Hematopoietic multipotent progenitor cell treated with erythropoietin and hydrocortisone succinate and interleukin-3 and kit ligand, for 8 days (in vitro differentiated cells): ENCODE measurements around the gene PLCH2.

Source experiments
- DNase-seq: peaks from one replicate; pipeline ENCODE4 v3.0.0-alpha.2; 2015

Gene PLCH2

GRCh38 chr1:2463396-2463795 lies 12.7 kb upstream of the PLCH2 start:
- no peak for DNase-seq

DNA sequence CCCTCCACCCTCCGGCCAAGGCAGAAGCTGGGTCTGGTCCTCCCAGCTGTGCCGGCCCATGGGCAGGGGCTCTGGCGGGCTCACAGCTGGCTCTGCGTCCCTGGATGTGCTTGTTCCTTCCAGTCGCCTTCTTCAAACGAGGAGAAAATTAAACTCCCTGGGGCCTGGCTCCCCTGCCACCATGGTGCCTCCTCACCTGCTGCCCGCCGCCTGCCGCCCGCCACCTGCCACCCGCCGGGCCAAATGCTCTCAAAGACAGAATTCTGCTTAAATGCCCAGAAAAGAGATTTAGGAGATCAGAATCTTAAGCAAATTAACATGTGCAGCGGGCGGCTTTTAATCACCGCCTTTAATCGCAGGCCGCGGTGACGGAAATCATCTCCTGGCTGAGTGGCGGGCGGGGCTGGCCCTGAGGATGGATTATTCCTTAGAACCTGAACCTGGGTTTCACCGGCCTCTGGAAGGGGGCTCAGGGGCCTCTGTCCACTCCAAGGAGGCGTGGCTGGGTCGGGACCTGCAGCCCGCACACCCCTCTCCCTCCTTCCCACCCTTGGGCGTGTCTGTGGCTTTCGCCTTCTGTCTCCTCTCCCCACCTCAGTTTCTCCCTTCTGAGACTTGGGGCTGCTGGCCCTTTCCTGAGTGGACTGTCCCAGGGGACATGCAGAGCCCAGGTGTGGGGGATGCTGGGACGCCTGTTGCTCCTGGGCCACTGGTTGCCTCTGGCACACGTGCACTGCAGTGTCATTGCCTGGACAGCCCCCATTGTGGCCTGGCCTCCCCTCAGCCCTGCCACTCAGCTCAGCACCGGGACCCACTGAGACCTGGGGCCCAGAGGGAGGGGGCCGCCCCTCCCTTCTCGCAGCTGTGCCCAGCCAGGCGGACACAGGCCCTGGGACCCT lies 10.5 kb upstream of the PLCH2 start:
- no peak for DNase-seq

DNA sequence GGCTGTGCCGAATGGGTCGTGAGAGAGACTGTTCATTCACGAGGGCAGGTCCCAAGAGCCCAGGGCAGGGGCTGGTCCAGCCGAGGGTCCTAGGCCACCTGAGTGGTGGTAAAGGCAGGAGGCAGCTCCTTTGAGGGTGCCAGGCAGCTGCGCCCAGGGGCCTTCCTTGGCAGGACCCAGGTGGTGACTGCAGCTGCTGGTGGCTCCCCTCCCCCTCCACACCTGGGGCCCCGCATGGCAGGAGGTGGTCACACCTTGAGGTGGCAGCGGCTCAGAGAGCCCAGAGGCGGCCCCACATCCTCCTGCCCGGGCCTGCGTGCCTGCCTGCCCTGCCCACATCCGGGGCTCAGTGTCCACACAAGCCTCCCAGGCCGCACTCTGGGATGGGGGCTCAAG lies 9.8 kb upstream of the PLCH2 start:
- no peak for DNase-seq

DNA sequence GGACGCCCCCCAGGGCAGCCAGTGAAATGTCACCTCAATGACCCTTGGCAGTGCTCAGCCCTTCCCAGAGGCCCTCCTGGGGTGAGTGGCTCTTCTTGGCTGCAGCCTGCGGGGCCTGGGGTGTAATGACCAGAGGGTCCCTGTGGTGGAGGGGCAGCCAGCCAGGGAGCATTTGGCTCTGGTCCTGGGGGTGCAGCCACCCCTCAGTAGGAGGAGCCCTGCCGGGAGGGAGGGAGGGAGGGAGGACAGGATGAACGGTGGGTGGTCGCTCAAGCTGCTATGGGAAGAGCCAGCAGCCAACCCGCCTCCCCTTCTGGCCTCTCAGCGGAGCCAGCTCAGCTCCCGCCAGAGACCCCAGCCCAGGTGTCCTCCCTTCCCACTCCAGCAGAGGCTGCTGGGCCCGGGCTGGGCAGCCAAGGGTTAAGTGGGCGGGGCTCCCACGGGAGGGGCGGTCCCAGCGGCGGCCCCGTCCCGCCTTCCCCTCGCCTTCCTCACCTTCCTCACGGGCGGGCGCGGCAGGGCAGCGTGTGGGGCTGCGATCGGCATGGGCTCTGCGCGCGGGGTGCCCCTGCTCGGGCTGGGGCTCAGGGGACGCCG lies 9.0 kb upstream of the PLCH2 start:
- DNase-seq, result no peak

DNA sequence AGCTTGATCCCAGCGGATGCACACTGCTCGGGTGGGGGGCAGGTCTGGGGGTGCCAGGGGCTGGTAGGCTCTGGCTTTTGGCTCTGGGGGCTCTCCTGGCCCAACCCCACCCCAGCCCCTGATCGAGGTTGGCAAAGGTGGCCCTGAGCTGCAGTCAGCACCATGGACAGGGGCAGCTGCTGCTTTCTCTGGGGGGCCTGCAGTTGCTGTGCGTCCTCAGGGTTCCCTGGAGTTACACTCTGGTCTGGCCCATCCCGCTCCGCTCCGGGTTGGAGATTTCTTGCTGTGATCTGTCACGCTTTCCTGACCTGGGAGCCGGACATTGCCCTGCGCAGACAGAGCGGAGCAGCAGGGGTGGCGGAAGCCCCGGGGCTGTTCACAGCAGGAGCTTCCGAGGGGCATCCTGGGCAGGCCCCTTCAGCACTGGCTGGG lies 8.0 kb upstream of the PLCH2 start:
- peak; percentile 32 for DNase-seq

DNA sequence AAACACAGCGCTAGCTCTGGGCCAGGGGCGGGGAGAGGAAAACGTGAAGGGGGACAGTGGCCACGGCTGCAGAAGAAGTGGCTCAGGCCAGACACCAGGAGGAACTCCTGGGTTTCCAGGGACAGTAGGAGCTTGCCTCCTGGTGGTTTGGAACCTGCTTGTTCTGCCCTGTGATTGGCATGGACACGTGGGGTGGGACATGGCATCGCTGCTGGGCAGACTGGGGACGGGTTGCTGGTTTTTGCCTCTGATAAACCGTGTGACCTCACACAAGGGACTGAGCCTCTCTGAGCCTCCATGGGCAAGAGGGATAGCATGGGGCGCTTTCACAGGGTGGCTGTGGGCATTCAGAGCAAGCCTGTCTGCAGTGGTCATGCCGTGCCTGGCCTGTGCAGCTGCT lies 7.5 kb upstream of the PLCH2 start:
- peak; percentile 3 for DNase-seq

GRCh38 chr1:2469103-2469940 lies 6.8 kb upstream of the PLCH2 start:
- no peak for DNase-seq

- DNase-seq, result no peak
Observed at GRCh38 chr1:2470290-2471158, 5.6 kb upstream of the PLCH2 start.

GRCh38 chr1:2471159-2471471 lies 5.0 kb upstream of the PLCH2 start:
- no peak for DNase-seq

DNA sequence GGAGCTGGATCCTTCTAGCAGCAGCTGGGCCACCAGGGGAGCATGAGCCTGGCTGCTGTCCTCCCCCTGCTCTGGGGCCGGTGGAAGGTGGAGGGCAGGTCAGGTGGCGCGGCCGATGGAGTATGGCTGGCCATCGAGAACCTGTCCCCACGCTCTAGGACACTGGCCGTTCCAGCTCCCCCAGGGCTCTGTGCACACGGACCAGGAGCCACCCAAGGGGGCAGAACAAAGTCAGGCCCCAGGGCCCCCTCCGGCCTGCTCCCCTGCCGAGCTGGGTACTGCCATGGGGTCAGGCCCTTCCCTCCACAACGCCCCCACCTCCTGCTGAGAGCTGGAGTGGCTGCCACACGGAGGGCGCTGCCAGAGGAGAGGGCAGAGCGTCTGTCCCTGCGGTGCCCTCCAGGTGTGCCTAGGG lies 4.5 kb upstream of the PLCH2 start:
- no peak for DNase-seq

- DNase-seq, result no peak
Observed at GRCh38 chr1:2472109-2472508, 4.0 kb upstream of the PLCH2 start.

DNA sequence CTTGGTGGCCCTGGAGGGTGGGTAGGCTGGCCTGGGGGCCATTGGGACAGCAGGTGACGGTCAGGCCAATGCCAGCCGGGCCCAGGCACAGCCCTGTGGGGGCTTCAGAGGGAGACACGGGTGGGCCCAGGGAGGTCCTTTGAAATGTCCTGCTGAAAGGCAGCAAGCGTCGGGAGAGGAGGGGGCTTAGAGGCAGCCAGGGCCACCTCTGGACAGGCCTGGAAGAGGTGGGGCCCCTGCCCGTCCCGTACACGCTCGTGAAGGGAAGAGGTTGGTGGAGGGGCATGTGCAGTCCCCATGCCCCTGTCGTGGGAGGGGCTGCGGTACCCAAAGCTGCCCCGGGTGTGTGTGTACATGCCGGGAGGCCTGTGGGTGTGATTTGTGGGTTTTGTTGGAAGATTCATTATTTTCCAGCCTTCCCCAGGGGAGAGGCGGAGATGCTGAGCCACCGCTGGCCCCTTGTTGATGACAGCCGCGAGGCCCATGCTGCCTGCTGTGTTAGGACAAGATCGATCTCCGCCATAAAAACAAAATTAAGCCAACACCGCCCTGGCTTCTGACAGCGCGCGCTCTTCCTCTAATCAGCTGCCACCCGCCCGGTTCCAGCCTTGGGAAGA lies 3.4 kb upstream of the PLCH2 start:
- DNase-seq, result no peak

- no peak for DNase-seq
Observed at GRCh38 chr1:2473198-2473597, 2.9 kb upstream of the PLCH2 start.

GRCh38 chr1:2474104-2474844 lies 1.8 kb upstream of the PLCH2 start:
- DNase-seq, result no peak

GRCh38 chr1:2474933-2475371 lies 1.1 kb upstream of the PLCH2 start:
- no peak for DNase-seq

DNA sequence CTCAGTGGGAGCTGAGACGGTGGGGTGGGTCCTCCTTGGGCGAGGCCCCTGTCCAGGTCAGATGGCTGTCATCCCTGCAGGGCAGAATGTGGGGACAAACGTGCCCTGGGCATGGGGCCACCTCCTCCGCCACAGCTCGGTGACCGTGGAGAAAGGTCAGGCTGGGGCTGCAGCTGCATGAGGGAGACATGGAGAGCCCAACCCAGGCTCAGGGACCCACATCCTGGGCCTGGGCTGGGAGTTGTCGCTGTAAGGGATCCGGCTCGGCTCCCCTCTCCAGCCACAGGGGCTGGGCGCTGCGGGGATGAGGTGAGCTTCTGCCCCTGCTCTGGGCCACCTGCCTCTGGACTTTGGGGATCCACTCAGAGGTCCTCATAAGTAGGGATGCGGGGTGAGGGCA lies 518 bp upstream of the PLCH2 start:
- no peak for DNase-seq

DNA sequence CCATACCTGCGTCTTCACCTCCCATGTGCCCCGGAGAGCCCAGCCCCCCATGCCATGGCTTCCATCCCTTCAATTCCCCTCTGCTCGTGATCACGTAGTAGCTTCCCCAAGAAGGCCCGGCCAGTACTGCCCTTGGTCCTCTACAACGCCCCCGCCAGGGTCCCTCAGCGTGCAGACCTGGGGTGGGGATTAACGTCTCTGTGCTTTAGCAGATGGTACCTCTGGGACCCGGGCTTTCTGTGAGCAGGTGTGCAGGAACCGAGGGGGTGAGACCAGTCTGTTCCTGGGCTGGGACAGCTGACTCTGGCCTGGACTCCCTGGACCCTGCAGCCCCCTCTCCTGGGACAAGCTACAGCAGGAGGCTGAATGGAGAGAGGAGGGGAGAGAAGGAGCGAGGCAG lies 1.2 kb downstream of the PLCH2 start:
- no peak for DNase-seq

DNA sequence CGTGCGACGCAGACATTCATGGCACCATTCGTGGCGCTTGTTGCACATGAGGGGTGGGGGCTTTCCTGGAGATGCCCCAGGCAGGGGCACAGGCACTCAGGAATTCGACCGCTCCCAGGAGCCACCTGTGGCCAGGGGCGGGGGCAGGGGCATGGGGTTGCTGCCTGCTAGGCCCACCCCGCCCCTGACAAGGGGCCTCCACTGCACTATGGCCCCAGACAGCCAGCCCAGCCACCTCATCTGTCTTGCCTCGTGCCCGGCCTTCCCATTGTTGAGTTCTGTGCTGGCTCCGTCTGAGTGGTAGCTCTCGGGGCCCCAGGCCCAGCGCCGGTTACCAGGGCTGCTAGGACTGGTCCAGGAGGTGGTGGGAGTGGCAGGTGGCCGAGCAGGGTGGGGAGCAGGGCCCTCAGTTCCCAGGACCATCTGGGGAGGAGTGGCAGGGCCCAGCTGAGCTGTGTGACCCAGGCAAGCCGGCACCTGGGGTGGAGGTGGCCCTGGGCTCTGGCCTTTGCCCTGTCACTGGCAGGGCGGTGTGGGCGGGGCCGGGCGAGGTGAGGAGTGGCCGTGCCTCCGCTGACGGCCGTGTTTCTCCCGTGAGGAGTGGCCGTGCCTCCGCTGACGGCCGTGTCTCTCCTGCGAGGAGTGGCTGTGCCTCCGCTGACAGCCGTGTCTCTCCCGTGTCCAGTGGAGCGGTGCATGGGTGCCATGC lies 1.9 kb downstream of the PLCH2 start:
- no peak for DNase-seq

DNA sequence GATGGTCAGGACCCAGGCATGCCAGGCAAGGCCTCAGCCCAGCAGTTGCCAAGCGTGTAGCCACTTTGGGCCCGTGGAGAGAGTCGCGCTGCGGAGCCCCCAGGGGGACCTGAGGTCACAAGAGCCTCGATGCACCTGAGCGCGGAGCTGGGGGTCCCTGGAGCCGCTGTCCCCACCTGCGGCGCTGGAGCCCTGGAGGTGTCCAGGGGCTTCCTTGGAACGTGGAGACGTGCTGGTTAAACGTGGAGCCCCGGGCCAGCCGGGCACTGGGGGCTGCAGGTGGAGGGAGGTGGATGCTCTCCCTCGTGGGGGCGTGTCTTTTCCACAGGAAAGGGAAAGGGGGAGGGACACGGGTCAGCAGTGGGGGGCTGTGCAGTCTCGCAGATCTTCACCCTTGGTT lies 3.1 kb downstream of the PLCH2 start:
- DNase-seq, result no peak

DNA sequence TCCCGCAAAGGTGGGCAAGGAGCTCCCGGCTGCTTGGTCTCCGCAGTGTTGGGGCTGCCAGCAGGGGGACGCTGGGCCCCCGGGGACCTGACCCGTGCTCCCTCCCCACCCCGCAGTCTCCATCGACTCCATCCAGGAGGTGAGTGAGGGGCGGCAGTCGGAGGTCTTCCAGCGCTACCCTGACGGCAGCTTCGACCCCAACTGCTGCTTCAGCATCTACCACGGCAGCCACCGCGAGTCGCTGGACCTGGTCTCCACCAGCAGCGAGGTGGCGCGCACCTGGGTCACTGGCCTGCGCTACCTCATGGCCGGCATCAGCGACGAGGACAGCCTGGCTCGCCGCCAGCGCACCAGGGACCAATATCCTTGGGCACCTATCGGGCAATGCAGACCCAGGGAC lies 3.5 kb downstream of the PLCH2 start:
- no peak for DNase-seq
